ENCODE measurements around the gene CYTH1. TPM values are rescaled to one million over a fixed set of nuclear protein-coding genes. Genes with fewer than 3 reads are reported as not detected.
A peak's percentile ranks its signal among the peaks of the same experiment; 100 is the strongest.

CYTH1 gene
- total RNA-seq, 1 experiment from 2014 or later: 9.7 TPM

DNA sequence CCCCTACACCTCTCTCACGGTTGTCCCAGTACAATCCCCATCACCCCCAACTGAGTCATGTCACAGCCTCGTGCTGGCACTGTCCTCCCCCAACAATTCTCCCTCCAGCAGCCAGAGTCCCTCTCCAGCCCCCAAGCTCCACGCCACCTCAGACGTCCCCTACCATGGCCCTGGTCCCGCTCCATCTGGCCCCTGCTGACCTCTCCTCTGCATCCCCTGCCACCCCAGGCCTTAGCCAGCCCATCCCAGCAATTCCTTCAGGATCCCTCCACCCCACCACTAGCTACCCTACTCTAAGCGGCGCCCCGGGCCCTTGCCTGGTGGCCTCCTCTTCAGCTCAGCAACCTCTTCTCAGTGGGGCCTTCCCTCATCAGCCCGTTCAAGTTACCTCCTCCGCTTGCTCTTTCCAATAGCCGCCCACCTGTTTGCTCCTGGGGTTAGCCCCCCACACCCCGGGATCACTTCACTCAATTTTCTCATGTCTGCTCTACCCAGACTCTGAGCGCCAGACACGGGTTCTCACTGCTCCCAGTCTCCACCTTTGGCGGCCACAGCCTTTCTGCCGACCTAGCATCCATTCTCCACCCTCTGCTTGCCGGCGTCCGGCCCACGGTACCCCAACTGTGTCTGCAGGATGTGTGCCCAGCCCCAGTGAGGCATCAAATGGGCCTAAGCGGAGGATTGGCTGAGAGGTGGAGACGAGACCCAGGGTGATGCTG is 112.7 kb downstream of the CYTH1 start:
- Histone ChIP-seq H3K4ac (ENCODE audit: low read depth, low read length) (no peak overlapping the region), H2BK5ac (ENCODE audit: insufficient read length, low read length) (no peak overlapping the region), H3K27ac (ENCODE audit: insufficient read length, low read depth, low read length) (no peak overlapping the region), H3K27me3 (ENCODE audit: insufficient read depth, low read length) (no peaks in the 10 kb centered on the region), H3K4me1 (ENCODE audit: insufficient read depth, low read length) (no peaks in the 10 kb centered on the region), H2BK15ac (ENCODE audit: low read depth, low read length) (no peak overlapping the region), H3K18ac (ENCODE audit: insufficient read length, low read depth, low read length) (no peak overlapping the region), H4K5ac (ENCODE audit: insufficient read length, low read depth, low read length) (no peak overlapping the region), H3K14ac (ENCODE audit: insufficient read depth, low read length) (no peak overlapping the region), H3K79me2 (ENCODE audit: insufficient read depth, low read length) (no peaks in the 10 kb centered on the region), H4K20me1 (ENCODE audit: control insufficient read depth, insufficient read depth, insufficient read length) (no peaks in the 10 kb centered on the region), H2AFZ (ENCODE audit: low read length) (no peak overlapping the region), H2AK5ac (ENCODE audit: insufficient read length, low read length) (no peak overlapping the region), H3K9me3 (ENCODE audit: control insufficient read depth, low read depth, low read length) (no peaks in the 10 kb centered on the region), H2BK120ac (ENCODE audit: low read depth, low read length, poor library complexity, severe bottlenecking) (no peak overlapping the region), H2BK12ac (ENCODE audit: insufficient read length, low read depth, low read length) (no peak overlapping the region), H2BK20ac (ENCODE audit: low read depth, low read length, poor library complexity, severe bottlenecking) (no peak overlapping the region), H3K23me2 (ENCODE audit: insufficient read length, low read depth, low read length, poor library complexity, severe bottlenecking) (no peaks in the 10 kb centered on the region), H4K8ac (replicated peaks; ENCODE audit: insufficient read length, low read depth, low read length) (no peak overlapping the region), H3K56ac (ENCODE audit: insufficient read length, low read depth, low read length) (no peak overlapping the region), H3T11ph (ENCODE audit: low read length) (no peak overlapping the region), H3K23ac (ENCODE audit: insufficient read length, low read depth, low read length) (no peak overlapping the region), H3K4me2 (ENCODE audit: insufficient read depth, insufficient read length, low read length) (no peak overlapping the region), H4K91ac (ENCODE audit: insufficient read length, low read depth, low read length) (no peak overlapping the region), H3K9ac (ENCODE audit: extremely low read depth, insufficient read length, low read length) (no peak overlapping the region), H3K79me1 (ENCODE audit: insufficient read depth, low read depth, low read length, poor library complexity, severe bottlenecking) (no peaks in the 10 kb centered on the region)
- H3K4me1 Mint-ChIP-seq: peaks cover 14% of the 10 kb centered on the region in 2 experiments
- H3K9me3 Mint-ChIP-seq: peaks cover 0 to 3% of the 10 kb centered on the region in 2 experiments; a peak in 1 of 5 replicates
- H3K27me3 Mint-ChIP-seq (ENCODE audit: low read depth): no peaks in the 10 kb centered on the region; the same call in 1 of the 2 replicates
- H3K4me3 Mint-ChIP-seq: no peak overlapping the region
- H3K36me3 Mint-ChIP-seq (ENCODE audit: insufficient read depth in 1 of 3, low read depth in 3 of 3): no peaks in the 10 kb centered on the region; a peak in 1 of 7 replicates
- DNase-seq: no peak
- TF ChIP-seq CTCF (conservative IDR thresholded peaks at IDR 0.05): no peak
- peak overlapping the region in 1 of 3 experiments; percentile 74; a peak in 4 of 7 replicates for H3K27ac Mint-ChIP-seq
- WGBS (ENCODE audit: extremely low coverage, insufficient read length, low lambda C conversion rate): no CpG with 5 or more reads among the region's 22 CpGs
